Measurements from ENCODE around the gene CEP295NL. TPM values are rescaled to one million over a fixed set of nuclear protein-coding genes. Genes with fewer than 3 reads are reported as not detected.
"Not testable (repeated sequence)": the region's sequence is repeated elsewhere in the genome, so short reads cannot be mapped to it uniquely, and the experiment has no call there.

Gene CEP295NL
- total RNA-seq, 1 experiment from 2014 or later = 0.87 TPM

DNA sequence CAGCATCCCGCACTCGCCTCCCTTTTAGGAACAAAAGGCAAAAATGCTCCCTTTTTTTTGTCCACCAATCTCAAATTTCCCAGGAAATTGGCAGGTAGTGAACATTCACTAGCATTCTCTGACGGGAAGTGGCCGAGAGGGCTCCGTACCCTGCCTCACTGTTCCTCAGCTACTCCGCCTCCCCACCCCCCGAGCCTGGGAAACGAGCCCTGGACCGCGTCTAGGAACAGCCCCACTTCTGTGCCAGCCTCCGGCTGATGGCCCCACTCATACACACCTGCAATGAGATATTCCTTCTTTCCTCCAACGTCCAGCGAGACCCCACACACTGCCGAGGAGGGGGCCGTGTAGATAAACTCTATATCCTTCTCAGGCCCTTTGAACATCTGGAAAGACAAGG, 32.4 kb downstream of the CEP295NL start:
- ATAC-seq (no peak), DNase-seq (ENCODE audit: low read depth, low spot score) (no peak)
- H3K27ac ChIP-seq (ENCODE audit: low read length) = no peak overlapping the region
- no peak for TF ChIP-seq SIN3A (IDR thresholded peaks at IDR 0.05; ENCODE audit: borderline replicate concordance, insufficient read depth, low read depth, low read length)
- TF ChIP-seq, protein P1, sequence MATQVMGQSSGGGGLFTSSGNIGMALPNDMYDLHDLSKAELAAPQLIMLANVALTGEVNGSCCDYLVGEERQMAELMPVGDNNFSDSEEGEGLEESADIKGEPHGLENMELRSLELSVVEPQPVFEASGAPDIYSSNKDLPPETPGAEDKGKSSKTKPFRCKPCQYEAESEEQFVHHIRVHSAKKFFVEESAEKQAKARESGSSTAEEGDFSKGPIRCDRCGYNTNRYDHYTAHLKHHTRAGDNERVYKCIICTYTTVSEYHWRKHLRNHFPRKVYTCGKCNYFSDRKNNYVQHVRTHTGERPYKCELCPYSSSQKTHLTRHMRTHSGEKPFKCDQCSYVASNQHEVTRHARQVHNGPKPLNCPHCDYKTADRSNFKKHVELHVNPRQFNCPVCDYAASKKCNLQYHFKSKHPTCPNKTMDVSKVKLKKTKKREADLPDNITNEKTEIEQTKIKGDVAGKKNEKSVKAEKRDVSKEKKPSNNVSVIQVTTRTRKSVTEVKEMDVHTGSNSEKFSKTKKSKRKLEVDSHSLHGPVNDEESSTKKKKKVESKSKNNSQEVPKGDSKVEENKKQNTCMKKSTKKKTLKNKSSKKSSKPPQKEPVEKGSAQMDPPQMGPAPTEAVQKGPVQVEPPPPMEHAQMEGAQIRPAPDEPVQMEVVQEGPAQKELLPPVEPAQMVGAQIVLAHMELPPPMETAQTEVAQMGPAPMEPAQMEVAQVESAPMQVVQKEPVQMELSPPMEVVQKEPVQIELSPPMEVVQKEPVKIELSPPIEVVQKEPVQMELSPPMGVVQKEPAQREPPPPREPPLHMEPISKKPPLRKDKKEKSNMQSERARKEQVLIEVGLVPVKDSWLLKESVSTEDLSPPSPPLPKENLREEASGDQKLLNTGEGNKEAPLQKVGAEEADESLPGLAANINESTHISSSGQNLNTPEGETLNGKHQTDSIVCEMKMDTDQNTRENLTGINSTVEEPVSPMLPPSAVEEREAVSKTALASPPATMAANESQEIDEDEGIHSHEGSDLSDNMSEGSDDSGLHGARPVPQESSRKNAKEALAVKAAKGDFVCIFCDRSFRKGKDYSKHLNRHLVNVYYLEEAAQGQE (IDR thresholded peaks at IDR 0.05; ENCODE audit: insufficient read depth in 1 of 2, low read depth in 2 of 2, low read length in 1 of 2) = no peak
- no peak for TF ChIP-seq CTCF (IDR thresholded peaks at IDR 0.05)
- no peak for TF ChIP-seq TCF7L2 (IDR thresholded peaks at IDR 0.05; ENCODE audit: low read depth, low read length)
- no peaks in the 10 kb centered on the region for H3K36me3 ChIP-seq (ENCODE audit: control insufficient read depth, insufficient read depth, low read length)
- intact Hi-C loops (cut with micrococcal nuclease; ENCODE audit: unreplicated experiment) = no loop called here
- BruUV-seq (replicated peaks) = no TSS peak
- H3K27me3 ChIP-seq (ENCODE audit: control insufficient read depth, insufficient read depth, low read length) = no peaks in the 10 kb centered on the region
- ChIA-PET CTCF (no interaction called here), POLR2A (no interaction called here)
- H3K4me1 ChIP-seq (ENCODE audit: control insufficient read depth, insufficient read depth, low read length) = peaks cover 5% of the 10 kb centered on the region; the same call in 1 of the 2 replicates
- in situ Hi-C loops (cut with HindIII; ENCODE audit: low pct_unique_long_range_greater_than_20kb, low sequenced_read_pairs) = no loop called here
- H3K4me3 ChIP-seq (ENCODE audit: low read depth in 2 of 2, low read length in 2 of 2) = no peak overlapping the region
- no peaks in the 10 kb centered on the region for H3K9me3 ChIP-seq (ENCODE audit: control insufficient read depth, insufficient read depth, low read depth, low read length)

GRCh38 chr17:78868391-78868790, 34.6 kb downstream of the CEP295NL start:
- 0 out of 2 replicates have a peak, but pooled peaks cover 5% of the 10 kb centered on the region for H3K4me1 ChIP-seq (ENCODE audit: control insufficient read depth, insufficient read depth, low read length)
- no peak overlapping the region for H3K27ac ChIP-seq (ENCODE audit: low read length)
- H3K9me3 ChIP-seq (ENCODE audit: control insufficient read depth, insufficient read depth, low read depth, low read length) = no peaks in the 10 kb centered on the region
- no peaks in the 10 kb centered on the region for H3K36me3 ChIP-seq (ENCODE audit: control insufficient read depth, insufficient read depth, low read length)
- BruUV-seq (replicated peaks) = no TSS peak
- no peaks in the 10 kb centered on the region for H3K27me3 ChIP-seq (ENCODE audit: control insufficient read depth, insufficient read depth, low read length)
- CTCF ChIA-PET = no interaction called here
- POLR2A ChIA-PET = interaction anchor here (0.5 kb wide), 1 partner anchor 83 kb away, joined by 4 read pairs; no protein-coding TSS in a partner anchor
- no peak for DNase-seq (ENCODE audit: low read depth, low spot score)
- intact Hi-C loops (cut with micrococcal nuclease; ENCODE audit: unreplicated experiment) (no loop called here), in situ Hi-C loops (cut with HindIII; ENCODE audit: low pct_unique_long_range_greater_than_20kb, low sequenced_read_pairs) (no loop called here)
- no peak overlapping the region for H3K4me3 ChIP-seq (ENCODE audit: low read depth in 2 of 2, low read length in 2 of 2)
- no peak for TF ChIP-seq POLR2AphosphoS5 (IDR thresholded peaks at IDR 0.05; ENCODE audit: low read depth, low read length)
- TF ChIP-seq, protein P1 (IDR thresholded peaks at IDR 0.05; ENCODE audit: insufficient read depth in 1 of 2, low read depth in 2 of 2, low read length in 1 of 2) = no peak
- no peak for TF ChIP-seq TCF7L2 (IDR thresholded peaks at IDR 0.05; ENCODE audit: low read depth, low read length)
- no peak for TF ChIP-seq SIN3A (IDR thresholded peaks at IDR 0.05; ENCODE audit: borderline replicate concordance, insufficient read depth, low read depth, low read length)
- no peak for TF ChIP-seq CTCF (IDR thresholded peaks at IDR 0.05)
- no peak for ATAC-seq

GRCh38 chr17:78867046-78867445, 36.0 kb downstream of the CEP295NL start:
- H3K9me3 ChIP-seq (ENCODE audit: control insufficient read depth, insufficient read depth, low read depth, low read length); POLR2A ChIA-PET; H3K27me3 ChIP-seq (ENCODE audit: control insufficient read depth, insufficient read depth, low read length); H3K4me1 ChIP-seq (ENCODE audit: control insufficient read depth, insufficient read depth, low read length); H3K4me3 ChIP-seq (ENCODE audit: low read depth in 2 of 2, low read length in 2 of 2); H3K27ac ChIP-seq (ENCODE audit: low read length); H3K36me3 ChIP-seq (ENCODE audit: control insufficient read depth, insufficient read depth, low read length); in situ Hi-C loops (cut with HindIII; ENCODE audit: low pct_unique_long_range_greater_than_20kb, low sequenced_read_pairs); BruUV-seq (replicated peaks); DNase-seq (ENCODE audit: low read depth, low spot score); ATAC-seq: not testable (repeated sequence)
- CTCF ChIA-PET = interaction anchor here (0.7 to 2.3 kb wide), 2 partner anchors 101 to 104 kb away, joined by 3 to 33 read pairs; no protein-coding TSS in a partner anchor
- intact Hi-C loops (cut with micrococcal nuclease; ENCODE audit: unreplicated experiment) = loop anchor here (2.0 kb wide), 1 partner anchor 104 kb away; no protein-coding TSS in a partner anchor

All from Panc1 (cell line).